AG09319 (cell line): ENCODE data around the gene CRX.
"Not testable (repeated sequence)": the region's sequence is repeated elsewhere in the genome, so short reads cannot be mapped to it uniquely, and the experiment has no call there.

ENCODE experiments used
- DNase-seq: peaks from one replicate; pipeline ENCODE4 v3.0.0-alpha.2; 2010; ENCODE audit warnings: low read depth; ENCODE audit errors: extremely low read depth
- TF ChIP-seq, protein P1 (sequence below): IDR thresholded peaks from 2 replicates; pipeline ENCODE4 v1.5.1; 2011; ENCODE audit warnings: low read depth, mild to moderate bottlenecking, inconsistent platforms, low read length, moderate library complexity

The CRX gene

DNA sequence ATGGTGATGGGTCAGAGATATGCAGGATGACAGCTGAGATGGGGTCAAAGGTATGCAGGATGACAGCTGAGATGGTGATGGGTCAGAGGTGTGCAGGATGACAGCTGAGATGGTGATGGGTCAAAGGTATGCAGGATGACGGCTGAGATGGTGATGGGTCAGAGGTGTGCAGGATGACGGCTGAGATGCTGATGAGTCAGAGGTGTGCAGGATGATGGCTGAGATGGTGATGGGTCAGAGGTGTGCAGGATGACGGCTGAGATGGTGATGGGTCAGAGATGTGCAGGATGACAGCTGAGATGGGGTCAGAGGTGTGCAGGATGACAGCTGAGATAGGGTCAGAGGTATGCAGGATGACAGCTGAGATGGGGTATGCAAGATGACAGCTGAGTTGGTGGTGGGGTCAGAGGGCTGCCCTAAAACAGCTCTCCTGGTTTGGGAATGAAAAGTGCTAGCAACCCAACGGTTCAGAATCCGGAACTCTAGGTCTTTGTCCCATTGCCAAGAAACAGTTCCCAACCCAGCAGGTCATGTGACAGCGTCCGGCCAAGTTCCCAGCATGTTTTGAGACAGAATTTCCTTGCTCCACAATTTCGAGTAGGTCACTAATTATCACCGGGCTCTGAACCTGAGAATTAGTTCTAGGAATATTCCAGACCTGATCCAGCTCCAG is 40.0 kb upstream of the CRX start:
- no peak for DNase-seq
- TF ChIP-seq, protein P1, sequence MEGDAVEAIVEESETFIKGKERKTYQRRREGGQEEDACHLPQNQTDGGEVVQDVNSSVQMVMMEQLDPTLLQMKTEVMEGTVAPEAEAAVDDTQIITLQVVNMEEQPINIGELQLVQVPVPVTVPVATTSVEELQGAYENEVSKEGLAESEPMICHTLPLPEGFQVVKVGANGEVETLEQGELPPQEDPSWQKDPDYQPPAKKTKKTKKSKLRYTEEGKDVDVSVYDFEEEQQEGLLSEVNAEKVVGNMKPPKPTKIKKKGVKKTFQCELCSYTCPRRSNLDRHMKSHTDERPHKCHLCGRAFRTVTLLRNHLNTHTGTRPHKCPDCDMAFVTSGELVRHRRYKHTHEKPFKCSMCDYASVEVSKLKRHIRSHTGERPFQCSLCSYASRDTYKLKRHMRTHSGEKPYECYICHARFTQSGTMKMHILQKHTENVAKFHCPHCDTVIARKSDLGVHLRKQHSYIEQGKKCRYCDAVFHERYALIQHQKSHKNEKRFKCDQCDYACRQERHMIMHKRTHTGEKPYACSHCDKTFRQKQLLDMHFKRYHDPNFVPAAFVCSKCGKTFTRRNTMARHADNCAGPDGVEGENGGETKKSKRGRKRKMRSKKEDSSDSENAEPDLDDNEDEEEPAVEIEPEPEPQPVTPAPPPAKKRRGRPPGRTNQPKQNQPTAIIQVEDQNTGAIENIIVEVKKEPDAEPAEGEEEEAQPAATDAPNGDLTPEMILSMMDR: no peak

GRCh38 chr19:47786566-47786965 is 35.2 kb upstream of the CRX start:
- TF ChIP-seq, protein P1: no peak
- DNase-seq: no peak

DNA sequence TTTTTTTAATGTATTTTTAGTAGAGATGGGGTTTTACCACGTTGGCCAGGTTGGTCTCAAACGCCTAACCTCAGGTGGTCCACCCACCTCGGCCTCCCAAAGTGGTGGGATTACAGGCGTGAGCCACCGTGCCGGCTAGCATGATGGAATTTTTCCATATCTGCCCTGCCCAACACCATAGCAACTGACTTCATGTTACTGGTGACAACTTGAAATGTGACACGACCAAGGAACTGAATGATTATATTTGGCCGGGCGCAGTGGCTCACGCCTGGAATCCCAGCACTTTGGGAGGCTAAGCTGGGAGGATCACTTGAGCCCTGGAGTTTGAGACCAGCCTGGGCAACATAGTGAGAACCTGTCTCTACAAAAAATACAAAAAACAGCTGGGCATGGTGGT is 34.4 kb upstream of the CRX start:
- DNase-seq: not testable (repeated sequence)

GRCh38 chr19:47789811-47790210 is 31.9 kb upstream of the CRX start:
- not testable (repeated sequence) for DNase-seq

GRCh38 chr19:47790398-47790814 is 31.3 kb upstream of the CRX start:
- TF ChIP-seq, protein P1: peak; percentile 91
- DNase-seq: peak; percentile 15

- TF ChIP-seq, protein P1: no peak
Measured at GRCh38 chr19:47792616-47793015, 29.1 kb upstream of the CRX start.

GRCh38 chr19:47794526-47794925 is 27.2 kb upstream of the CRX start:
- TF ChIP-seq, protein P1: peak; percentile 1; the same call in 1 of the 2 replicates
- DNase-seq: no peak

More at GRCh38 chr19:47792616-47793015, 29.1 kb upstream of the CRX start:
- DNase-seq: no peak

GRCh38 chr19:47796785-47797184 is 25.0 kb upstream of the CRX start:
- no peak for DNase-seq
- TF ChIP-seq, protein P1: no peak
